Prostate gland (tissue), 2 donors: ENCODE data around the gene MVB12B. TPM values are rescaled to one million over a fixed set of nuclear protein-coding genes. Genes with fewer than 3 reads are reported as not detected.

Experiments used
- DNase-seq: peaks from one replicate; pipeline ENCODE4 v3.0.0-alpha.2; 2019; ENCODE audit warnings: low spot score
- H3K27ac ChIP-seq, 2 donors: fragments of 200-600 bp; sonication (generic); 2 replicates each; pipeline ENCODE4 v1.5.1; 2017 to 2019
- H3K27me3 ChIP-seq: fragments of 200-600 bp; sonication (generic); replicated peaks from 2 replicates; pipeline ENCODE4 v1.5.1; 2019; ENCODE audit not compliant: insufficient read depth
- H3K36me3 ChIP-seq, 2 donors: fragments of 200-600 bp; sonication (generic); 1 replicate in 1 of 2; 2 replicates in 1 of 2; pipeline versions ENCODE4 v1.5.1 to v1.8.1; 2017 to 2019
- H3K4me1 ChIP-seq: fragments of 200-600 bp; sonication (generic); replicated peaks from 2 replicates; pipeline ENCODE4 v1.5.1; 2019
- H3K4me3 ChIP-seq, 2 donors: fragments of 200-600 bp; sonication (generic); 2 replicates each; pipeline ENCODE4 v1.5.1; 2017 to 2019
- H3K9me3 ChIP-seq: fragments of 200-600 bp; sonication (generic); 2 replicates; pipeline ENCODE4 v1.5.1; 2017
- POLR2A ChIP-seq: fragments of 450-650 bp; IDR thresholded peaks from one replicate; pipeline ENCODE4 v1.6.1; 2016; ENCODE audit warnings: antibody characterized with exemption, mild to moderate bottlenecking
- POLR2AphosphoS5 ChIP-seq: sonication (generic); formaldehyde crosslinking; IDR thresholded peaks from one replicate; pipeline ENCODE4 v1.6.1; 2017; ENCODE audit warnings: antibody characterized with exemption
- WGBS: methylation state at CpG from one replicate; pipeline ENCODE4 v1.1.5; 2018; 5-methylcytosine and 5-hydroxymethylcytosine counted together
- intact Hi-C: fragments of 100-400 bp; cut with DNase I; formaldehyde crosslinking; loops from one replicate; pipeline ENCODE4 v1.14.2; 2022
- total RNA-seq, 2 donors: library from RNA; depleted of rRNA; stranded (reverse); fragments of >200 nt; gene quantifications; one replicate each; pipeline ENCODE4 v1.1.0, GENCODE V29; 2016
- TF ChIP-seq, protein P1 (sequence below), 4 experiments: fragments of 200-600 bp in 2 of 4; fragments of 450-650 bp in 2 of 4; sonication (generic) in 2 of 4; IDR thresholded peaks; 1 replicate in 3 of 4; 2 replicates in 1 of 4; pipeline ENCODE4 v1.5.1; 2016 to 2019; ENCODE audit warnings: antibody characterized with exemption in 4 of 4, mild to moderate bottlenecking in 2 of 4, moderate library complexity in 2 of 4

Gene MVB12B
- total RNA-seq, 2 donors from 2014 or later = 17.3 to 28.4 TPM

DNA sequence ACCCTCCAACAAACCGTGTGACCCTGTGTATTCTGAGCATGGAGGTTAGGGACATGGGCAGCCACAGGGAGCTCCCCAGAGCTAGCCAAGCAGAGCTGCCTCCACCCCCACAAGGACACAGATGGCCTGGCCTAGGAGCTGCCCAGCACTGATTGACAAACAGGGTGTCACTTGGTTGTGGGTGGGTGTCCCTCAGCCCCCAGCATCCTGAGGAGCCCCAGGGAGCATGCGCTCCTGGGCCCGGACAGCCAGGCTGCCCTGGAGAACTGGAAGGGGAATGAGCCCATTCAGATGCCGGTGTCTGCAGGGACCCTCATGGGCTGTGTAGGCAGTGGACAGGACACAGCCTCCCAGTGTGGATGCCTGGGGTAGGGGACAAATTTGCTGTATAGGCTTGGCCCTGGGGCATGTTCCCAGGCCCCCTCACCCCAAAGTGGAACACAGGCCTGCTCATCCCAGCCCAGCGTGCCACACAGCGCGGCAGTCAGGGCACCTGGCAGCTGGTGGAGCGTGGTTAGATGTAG is 162.3 kb downstream of the MVB12B start:
- 98% methylated on average over 8 of the region's 8 CpGs for WGBS
- H3K27ac ChIP-seq = no peak overlapping the region

GRCh38 chr9:126489581-126490213 is 163.1 kb downstream of the MVB12B start:
- no peaks in the 10 kb centered on the region for H3K27me3 ChIP-seq
- H3K9me3 ChIP-seq = no peaks in the 10 kb centered on the region
- no peaks in the 10 kb centered on the region for H3K36me3 ChIP-seq
- H3K4me1 ChIP-seq = no peaks in the 10 kb centered on the region
- H3K27ac ChIP-seq = no peak overlapping the region
- intact Hi-C loops = loop anchor here (2.0 to 5.0 kb wide), 2 partner anchors 87 to 189 kb away; no protein-coding TSS in a partner anchor
- 90% methylated on average over 20 of the region's 20 CpGs for WGBS
- TF ChIP-seq POLR2A (no peak), POLR2AphosphoS5 (no peak)
- TF ChIP-seq, protein P1, sequence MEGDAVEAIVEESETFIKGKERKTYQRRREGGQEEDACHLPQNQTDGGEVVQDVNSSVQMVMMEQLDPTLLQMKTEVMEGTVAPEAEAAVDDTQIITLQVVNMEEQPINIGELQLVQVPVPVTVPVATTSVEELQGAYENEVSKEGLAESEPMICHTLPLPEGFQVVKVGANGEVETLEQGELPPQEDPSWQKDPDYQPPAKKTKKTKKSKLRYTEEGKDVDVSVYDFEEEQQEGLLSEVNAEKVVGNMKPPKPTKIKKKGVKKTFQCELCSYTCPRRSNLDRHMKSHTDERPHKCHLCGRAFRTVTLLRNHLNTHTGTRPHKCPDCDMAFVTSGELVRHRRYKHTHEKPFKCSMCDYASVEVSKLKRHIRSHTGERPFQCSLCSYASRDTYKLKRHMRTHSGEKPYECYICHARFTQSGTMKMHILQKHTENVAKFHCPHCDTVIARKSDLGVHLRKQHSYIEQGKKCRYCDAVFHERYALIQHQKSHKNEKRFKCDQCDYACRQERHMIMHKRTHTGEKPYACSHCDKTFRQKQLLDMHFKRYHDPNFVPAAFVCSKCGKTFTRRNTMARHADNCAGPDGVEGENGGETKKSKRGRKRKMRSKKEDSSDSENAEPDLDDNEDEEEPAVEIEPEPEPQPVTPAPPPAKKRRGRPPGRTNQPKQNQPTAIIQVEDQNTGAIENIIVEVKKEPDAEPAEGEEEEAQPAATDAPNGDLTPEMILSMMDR (IDR thresholded peaks at IDR 0.05) = no peak
- DNase-seq = no peak
- H3K4me3 ChIP-seq = no peak overlapping the region

More for the DNA sequence above, 162.3 kb downstream of the MVB12B start:
- intact Hi-C loops = no loop called here
- no peaks in the 10 kb centered on the region for H3K9me3 ChIP-seq
- no peak overlapping the region for H3K4me3 ChIP-seq
- DNase-seq = no peak
- TF ChIP-seq, protein P1 (IDR thresholded peaks at IDR 0.05) = no peak
- TF ChIP-seq POLR2AphosphoS5 (no peak), POLR2A (no peak)
- no peaks in the 10 kb centered on the region for H3K27me3 ChIP-seq
- no peaks in the 10 kb centered on the region for H3K36me3 ChIP-seq
- no peaks in the 10 kb centered on the region for H3K4me1 ChIP-seq

DNA sequence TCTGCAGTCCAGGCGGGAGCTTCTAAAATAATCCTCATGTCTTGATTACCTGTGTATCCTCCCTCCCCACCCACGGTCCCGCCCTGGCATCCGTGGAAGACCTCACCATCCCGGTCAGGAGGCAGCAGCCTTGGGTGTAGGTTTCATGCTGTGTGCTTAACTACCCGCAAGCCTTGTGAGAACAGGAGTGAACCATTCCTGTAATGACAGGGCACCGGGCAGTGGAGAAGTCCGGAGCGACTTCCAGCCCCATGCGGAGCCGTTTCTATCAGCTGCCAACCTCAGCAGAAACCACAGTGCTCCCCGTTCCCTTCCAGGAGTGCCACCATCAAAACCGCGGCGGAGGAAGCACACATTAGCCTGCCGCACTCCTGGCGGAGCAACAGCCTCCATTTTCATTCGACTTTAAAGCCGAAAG is 163.6 kb downstream of the MVB12B start:
- H3K4me3 ChIP-seq = no peak overlapping the region
- no peaks in the 10 kb centered on the region for H3K9me3 ChIP-seq
- no peaks in the 10 kb centered on the region for H3K27me3 ChIP-seq
- H3K27ac ChIP-seq = no peak overlapping the region
- TF ChIP-seq POLR2AphosphoS5 (no peak), POLR2A (no peak)
- TF ChIP-seq, protein P1 (IDR thresholded peaks at IDR 0.05) = no peak
- 69% methylated on average over 19 of the region's 19 CpGs for WGBS
- no peaks in the 10 kb centered on the region for H3K4me1 ChIP-seq
- no peak for DNase-seq
- no peaks in the 10 kb centered on the region for H3K36me3 ChIP-seq
- intact Hi-C loops = loop anchor here (2.0 to 5.0 kb wide), 2 partner anchors 88 to 189 kb away; no protein-coding TSS in a partner anchor

- intact Hi-C loops = loop anchor here (2.0 to 5.0 kb wide), 2 partner anchors 89 to 190 kb away; no protein-coding TSS in a partner anchor
These were observed 164.4 kb downstream of the MVB12B start for GRCh38 chr9:126490871-126491567.

More at GRCh38 chr9:126490871-126491567, 164.4 kb downstream of the MVB12B start:
- DNase-seq = peak; percentile 58
- no peaks in the 10 kb centered on the region for H3K9me3 ChIP-seq
- 52% methylated on average over 20 of the region's 20 CpGs for WGBS
- H3K27me3 ChIP-seq = no peaks in the 10 kb centered on the region
- TF ChIP-seq POLR2AphosphoS5 (peak; percentile 38), POLR2A (no peak)
- TF ChIP-seq, protein P1 (IDR thresholded peaks at IDR 0.05) = peak; percentile 84 to 96 (median 92)
- no peaks in the 10 kb centered on the region for H3K4me1 ChIP-seq
- H3K4me3 ChIP-seq = no peak overlapping the region
- no peak overlapping the region for H3K27ac ChIP-seq
- no peaks in the 10 kb centered on the region for H3K36me3 ChIP-seq
